ENCODE measurements around the gene KCNMA1.

DNA sequence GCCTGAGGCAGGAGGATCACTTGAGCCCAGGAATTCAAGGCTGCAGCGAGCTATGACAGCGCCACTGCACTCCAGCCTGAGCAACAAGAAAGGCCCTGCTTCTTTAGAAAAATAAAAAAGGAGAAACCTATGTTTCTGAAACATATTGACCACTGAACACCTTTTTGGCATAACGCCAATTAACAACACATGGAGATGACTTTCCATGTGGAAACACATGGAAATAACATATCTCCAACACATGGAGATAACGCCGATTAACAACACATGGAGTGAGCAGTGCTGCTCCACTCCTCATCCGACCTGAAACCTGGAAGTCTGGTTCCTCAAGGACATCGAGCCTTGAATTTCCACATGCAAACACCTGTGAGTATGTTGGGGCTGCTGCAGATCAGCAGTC is 126.9 kb downstream of the KCNMA1 start:
- TF ChIP-seq, protein P1, sequence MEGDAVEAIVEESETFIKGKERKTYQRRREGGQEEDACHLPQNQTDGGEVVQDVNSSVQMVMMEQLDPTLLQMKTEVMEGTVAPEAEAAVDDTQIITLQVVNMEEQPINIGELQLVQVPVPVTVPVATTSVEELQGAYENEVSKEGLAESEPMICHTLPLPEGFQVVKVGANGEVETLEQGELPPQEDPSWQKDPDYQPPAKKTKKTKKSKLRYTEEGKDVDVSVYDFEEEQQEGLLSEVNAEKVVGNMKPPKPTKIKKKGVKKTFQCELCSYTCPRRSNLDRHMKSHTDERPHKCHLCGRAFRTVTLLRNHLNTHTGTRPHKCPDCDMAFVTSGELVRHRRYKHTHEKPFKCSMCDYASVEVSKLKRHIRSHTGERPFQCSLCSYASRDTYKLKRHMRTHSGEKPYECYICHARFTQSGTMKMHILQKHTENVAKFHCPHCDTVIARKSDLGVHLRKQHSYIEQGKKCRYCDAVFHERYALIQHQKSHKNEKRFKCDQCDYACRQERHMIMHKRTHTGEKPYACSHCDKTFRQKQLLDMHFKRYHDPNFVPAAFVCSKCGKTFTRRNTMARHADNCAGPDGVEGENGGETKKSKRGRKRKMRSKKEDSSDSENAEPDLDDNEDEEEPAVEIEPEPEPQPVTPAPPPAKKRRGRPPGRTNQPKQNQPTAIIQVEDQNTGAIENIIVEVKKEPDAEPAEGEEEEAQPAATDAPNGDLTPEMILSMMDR (IDR thresholded peaks at IDR 0.05 in 4 of 5, conservative IDR thresholded peaks at IDR 0.05 in 1 of 5), result no peak
- no peak for TF ChIP-seq POLR2A (IDR thresholded peaks at IDR 0.05)
